ENCODE measurements around the gene GLB1L.
A peak's percentile ranks its signal among the peaks of the same experiment; 100 is the strongest.

GRCh38 chr2:219245148-219245898, at the start of gene GLB1L, which contains the start of gene STK16:
- TF ChIP-seq YY1 (IDR thresholded peaks at IDR 0.05; ENCODE audit: low read depth) (peak; percentile 55; the same call in 1 of the 2 replicates), CTCF (IDR thresholded peaks at IDR 0.05) (no peak), RAD21 (IDR thresholded peaks at IDR 0.05; ENCODE audit: low read length) (peak; percentile 3; the same call in 1 of the 2 replicates), EZH2phosphoT487 (IDR thresholded peaks at IDR 0.05; ENCODE audit: borderline replicate concordance, low read depth) (no peak), CHD2 (IDR thresholded peaks at IDR 0.05; ENCODE audit: low read length, partially characterized antibody) (peak; percentile 75), FOSL2 (IDR thresholded peaks at IDR 0.05; ENCODE audit: borderline replicate concordance, low read depth) (no peak), MXI1 (IDR thresholded peaks at IDR 0.05; ENCODE audit: low read depth, low read length) (peak; percentile 85), FOXJ3 (CRISPR knock-in tag; IDR thresholded peaks at IDR 0.05) (no peak), MAX (IDR thresholded peaks at IDR 0.05; ENCODE audit: low read depth) (peak; percentile 50; the same call in 1 of the 2 replicates), TCF12 (IDR thresholded peaks at IDR 0.05) (no peak), RCOR1 (IDR thresholded peaks at IDR 0.05; ENCODE audit: low read length) (no peak)
- TF ChIP-seq, protein P1, sequence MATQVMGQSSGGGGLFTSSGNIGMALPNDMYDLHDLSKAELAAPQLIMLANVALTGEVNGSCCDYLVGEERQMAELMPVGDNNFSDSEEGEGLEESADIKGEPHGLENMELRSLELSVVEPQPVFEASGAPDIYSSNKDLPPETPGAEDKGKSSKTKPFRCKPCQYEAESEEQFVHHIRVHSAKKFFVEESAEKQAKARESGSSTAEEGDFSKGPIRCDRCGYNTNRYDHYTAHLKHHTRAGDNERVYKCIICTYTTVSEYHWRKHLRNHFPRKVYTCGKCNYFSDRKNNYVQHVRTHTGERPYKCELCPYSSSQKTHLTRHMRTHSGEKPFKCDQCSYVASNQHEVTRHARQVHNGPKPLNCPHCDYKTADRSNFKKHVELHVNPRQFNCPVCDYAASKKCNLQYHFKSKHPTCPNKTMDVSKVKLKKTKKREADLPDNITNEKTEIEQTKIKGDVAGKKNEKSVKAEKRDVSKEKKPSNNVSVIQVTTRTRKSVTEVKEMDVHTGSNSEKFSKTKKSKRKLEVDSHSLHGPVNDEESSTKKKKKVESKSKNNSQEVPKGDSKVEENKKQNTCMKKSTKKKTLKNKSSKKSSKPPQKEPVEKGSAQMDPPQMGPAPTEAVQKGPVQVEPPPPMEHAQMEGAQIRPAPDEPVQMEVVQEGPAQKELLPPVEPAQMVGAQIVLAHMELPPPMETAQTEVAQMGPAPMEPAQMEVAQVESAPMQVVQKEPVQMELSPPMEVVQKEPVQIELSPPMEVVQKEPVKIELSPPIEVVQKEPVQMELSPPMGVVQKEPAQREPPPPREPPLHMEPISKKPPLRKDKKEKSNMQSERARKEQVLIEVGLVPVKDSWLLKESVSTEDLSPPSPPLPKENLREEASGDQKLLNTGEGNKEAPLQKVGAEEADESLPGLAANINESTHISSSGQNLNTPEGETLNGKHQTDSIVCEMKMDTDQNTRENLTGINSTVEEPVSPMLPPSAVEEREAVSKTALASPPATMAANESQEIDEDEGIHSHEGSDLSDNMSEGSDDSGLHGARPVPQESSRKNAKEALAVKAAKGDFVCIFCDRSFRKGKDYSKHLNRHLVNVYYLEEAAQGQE (IDR thresholded peaks at IDR 0.05; ENCODE audit: low read depth, low read length), result no peak
